ENCODE measurements around the gene DNAH10.

DNA sequence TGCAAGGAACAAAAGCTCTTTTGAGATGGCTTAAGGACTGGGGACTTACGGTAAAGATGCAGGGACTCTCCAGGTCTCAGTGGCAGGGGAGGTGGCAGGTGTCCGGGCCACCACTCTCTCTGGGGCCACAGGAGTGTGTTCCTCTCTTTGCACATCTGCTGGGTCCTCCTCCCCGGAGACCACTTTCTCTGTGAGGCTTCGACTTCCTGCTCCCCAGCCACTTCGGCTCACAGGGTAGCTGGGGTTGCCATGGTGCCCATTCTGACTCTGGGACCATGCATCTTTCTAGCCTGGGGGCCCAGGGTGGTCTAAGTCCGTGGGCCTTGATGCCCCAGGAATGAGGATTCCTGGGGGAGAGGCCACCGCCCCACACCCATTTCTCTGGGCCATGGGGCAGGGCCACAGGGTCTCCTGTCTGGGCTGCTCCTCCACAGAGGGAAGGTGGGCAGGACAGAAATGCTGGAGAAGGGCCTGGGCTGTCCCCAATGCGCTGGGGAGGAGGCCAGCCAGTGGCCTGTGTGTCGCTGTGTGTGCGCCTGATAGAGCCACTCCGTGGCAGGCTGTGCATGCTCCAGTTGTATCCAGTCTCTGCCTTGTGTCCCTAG, 172.0 kb downstream of the DNAH10 start:
- TF ChIP-seq, protein P1, sequence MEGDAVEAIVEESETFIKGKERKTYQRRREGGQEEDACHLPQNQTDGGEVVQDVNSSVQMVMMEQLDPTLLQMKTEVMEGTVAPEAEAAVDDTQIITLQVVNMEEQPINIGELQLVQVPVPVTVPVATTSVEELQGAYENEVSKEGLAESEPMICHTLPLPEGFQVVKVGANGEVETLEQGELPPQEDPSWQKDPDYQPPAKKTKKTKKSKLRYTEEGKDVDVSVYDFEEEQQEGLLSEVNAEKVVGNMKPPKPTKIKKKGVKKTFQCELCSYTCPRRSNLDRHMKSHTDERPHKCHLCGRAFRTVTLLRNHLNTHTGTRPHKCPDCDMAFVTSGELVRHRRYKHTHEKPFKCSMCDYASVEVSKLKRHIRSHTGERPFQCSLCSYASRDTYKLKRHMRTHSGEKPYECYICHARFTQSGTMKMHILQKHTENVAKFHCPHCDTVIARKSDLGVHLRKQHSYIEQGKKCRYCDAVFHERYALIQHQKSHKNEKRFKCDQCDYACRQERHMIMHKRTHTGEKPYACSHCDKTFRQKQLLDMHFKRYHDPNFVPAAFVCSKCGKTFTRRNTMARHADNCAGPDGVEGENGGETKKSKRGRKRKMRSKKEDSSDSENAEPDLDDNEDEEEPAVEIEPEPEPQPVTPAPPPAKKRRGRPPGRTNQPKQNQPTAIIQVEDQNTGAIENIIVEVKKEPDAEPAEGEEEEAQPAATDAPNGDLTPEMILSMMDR (IDR thresholded peaks at IDR 0.05), result no peak
- TF ChIP-seq POLR2A (IDR thresholded peaks at IDR 0.05; ENCODE audit: low read length), result no peak
- TF ChIP-seq, protein P2, sequence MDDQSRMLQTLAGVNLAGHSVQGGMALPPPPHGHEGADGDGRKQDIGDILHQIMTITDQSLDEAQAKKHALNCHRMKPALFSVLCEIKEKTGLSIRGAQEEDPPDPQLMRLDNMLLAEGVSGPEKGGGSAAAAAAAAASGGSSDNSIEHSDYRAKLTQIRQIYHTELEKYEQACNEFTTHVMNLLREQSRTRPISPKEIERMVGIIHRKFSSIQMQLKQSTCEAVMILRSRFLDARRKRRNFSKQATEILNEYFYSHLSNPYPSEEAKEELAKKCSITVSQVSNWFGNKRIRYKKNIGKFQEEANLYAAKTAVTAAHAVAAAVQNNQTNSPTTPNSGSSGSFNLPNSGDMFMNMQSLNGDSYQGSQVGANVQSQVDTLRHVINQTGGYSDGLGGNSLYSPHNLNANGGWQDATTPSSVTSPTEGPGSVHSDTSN (IDR thresholded peaks at IDR 0.05), result no peak
- TF ChIP-seq MYC (IDR thresholded peaks at IDR 0.05; ENCODE audit: borderline replicate concordance, low read length), result no peak
